Nephron progenitor cell (in vitro differentiated cells): Measurements from ENCODE around the gene SH3RF1.

Source experiments
- DNase-seq: peaks from one replicate; pipeline ENCODE4 v3.0.0; 2021
- H3K27ac Mint-ChIP-seq: 2 replicates; pipeline ENCODE4 v1.8.0; 2021; ENCODE audit warnings: mild to moderate bottlenecking, moderate library complexity, mixed read lengths
- H3K27me3 Mint-ChIP-seq: 2 replicates; pipeline ENCODE4 v1.8.0; 2021; ENCODE audit warnings: mild to moderate bottlenecking, low read depth, mixed read lengths; ENCODE audit not compliant: poor library complexity
- H3K36me3 Mint-ChIP-seq: 2 replicates; pipeline ENCODE4 v1.8.0; 2021; ENCODE audit warnings: low read depth, mixed read lengths
- H3K4me1 Mint-ChIP-seq: 2 replicates; pipeline ENCODE4 v1.8.0; 2021; ENCODE audit warnings: mixed read lengths
- H3K4me3 Mint-ChIP-seq: 2 replicates; pipeline ENCODE4 v1.8.0; 2021; ENCODE audit warnings: mild to moderate bottlenecking, moderate library complexity, mixed read lengths
- H3K9me3 Mint-ChIP-seq: 2 replicates; pipeline ENCODE4 v1.8.0; 2021; ENCODE audit warnings: mild to moderate bottlenecking, moderate library complexity, mixed read lengths
- TF ChIP-seq, protein P1 (sequence below): fragments of 200-600 bp; sonication (generic); IDR thresholded peaks from 2 replicates; pipeline ENCODE4 v1.5.0; 2021; ENCODE audit warnings: antibody characterized with exemption

The SH3RF1 gene

DNA sequence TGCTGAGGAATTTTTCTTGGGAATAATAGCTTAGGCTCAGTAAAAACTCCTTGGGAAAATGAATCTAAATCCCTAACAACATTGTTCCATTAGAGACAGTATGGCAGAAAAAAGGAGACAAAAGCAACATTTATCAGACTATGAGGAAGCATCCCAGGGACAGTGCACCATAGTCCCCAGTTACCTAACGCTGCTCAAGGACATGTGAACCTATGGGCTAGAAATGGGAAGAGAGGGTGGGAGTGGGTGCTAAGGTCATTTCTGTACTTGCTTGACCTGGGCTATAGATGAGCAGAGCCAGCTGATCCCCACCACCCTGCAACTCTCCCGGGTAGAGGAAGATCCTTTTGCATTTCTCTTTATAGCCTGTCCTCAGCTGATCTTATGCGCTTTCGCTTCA lies 162.5 kb downstream of the SH3RF1 start:
- H3K4me3 Mint-ChIP-seq: no peak overlapping the region
- no peaks in the 10 kb centered on the region for H3K9me3 Mint-ChIP-seq
- peaks cover 6% of the 10 kb centered on the region for H3K4me1 Mint-ChIP-seq
- DNase-seq: no peak
- TF ChIP-seq, protein P1, sequence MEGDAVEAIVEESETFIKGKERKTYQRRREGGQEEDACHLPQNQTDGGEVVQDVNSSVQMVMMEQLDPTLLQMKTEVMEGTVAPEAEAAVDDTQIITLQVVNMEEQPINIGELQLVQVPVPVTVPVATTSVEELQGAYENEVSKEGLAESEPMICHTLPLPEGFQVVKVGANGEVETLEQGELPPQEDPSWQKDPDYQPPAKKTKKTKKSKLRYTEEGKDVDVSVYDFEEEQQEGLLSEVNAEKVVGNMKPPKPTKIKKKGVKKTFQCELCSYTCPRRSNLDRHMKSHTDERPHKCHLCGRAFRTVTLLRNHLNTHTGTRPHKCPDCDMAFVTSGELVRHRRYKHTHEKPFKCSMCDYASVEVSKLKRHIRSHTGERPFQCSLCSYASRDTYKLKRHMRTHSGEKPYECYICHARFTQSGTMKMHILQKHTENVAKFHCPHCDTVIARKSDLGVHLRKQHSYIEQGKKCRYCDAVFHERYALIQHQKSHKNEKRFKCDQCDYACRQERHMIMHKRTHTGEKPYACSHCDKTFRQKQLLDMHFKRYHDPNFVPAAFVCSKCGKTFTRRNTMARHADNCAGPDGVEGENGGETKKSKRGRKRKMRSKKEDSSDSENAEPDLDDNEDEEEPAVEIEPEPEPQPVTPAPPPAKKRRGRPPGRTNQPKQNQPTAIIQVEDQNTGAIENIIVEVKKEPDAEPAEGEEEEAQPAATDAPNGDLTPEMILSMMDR: no peak
- no peak overlapping the region for H3K27ac Mint-ChIP-seq
- H3K27me3 Mint-ChIP-seq: no peaks in the 10 kb centered on the region
- H3K36me3 Mint-ChIP-seq: peaks cover 43% of the 10 kb centered on the region

DNA sequence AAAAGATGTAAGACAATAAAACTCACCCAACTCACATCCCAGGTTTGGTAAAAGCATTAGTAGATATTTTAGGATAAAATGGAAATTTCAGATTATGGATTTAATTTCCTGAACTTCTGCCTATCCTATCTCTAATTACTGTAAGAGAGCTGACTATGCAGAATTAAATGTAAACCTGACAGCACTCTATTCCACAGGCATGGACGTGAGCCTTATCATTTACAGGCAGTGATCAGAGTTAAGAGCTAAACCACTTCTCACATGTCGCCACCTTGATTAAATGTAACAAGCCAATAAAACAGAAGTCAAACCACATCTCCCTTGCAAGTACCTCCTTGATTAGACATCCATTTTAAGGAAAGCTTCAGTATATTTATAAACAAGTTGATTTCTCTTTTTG lies 163.2 kb downstream of the SH3RF1 start:
- no peak overlapping the region for H3K27ac Mint-ChIP-seq
- no peak for DNase-seq
- TF ChIP-seq, protein P1: no peak
- H3K36me3 Mint-ChIP-seq: peaks cover 36% of the 10 kb centered on the region
- H3K9me3 Mint-ChIP-seq: no peaks in the 10 kb centered on the region
- peaks cover 8% of the 10 kb centered on the region for H3K4me1 Mint-ChIP-seq
- H3K4me3 Mint-ChIP-seq: no peak overlapping the region
- H3K27me3 Mint-ChIP-seq: no peaks in the 10 kb centered on the region

DNA sequence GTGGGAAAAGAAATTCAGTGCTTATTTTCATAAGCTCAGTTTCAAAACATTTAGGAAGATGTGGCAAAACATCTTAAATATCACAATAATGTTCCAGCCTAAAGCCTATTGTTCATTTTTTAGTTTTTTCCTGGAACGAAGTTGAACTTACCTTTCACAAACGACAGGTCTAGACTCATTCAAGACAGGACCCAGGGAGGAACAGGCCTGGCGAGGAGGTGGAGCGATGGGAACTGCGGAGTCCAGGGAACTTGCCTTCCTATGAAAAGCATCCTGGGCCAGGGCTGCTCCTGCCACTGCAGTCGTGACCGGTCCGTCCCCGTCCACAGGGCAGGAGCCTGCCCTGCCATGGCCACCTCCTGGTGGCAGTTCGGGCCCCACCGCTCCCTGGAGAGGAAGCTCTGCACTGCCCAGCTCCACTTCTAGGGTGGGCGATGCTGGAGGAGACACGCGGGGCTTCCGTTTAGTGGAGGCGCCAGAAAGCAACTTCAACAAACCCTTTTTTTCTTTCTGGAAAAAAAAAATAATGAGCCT lies 164.0 kb downstream of the SH3RF1 start:
- peaks cover 15% of the 10 kb centered on the region for H3K4me1 Mint-ChIP-seq
- peaks cover 29% of the 10 kb centered on the region for H3K36me3 Mint-ChIP-seq
- no peaks in the 10 kb centered on the region for H3K9me3 Mint-ChIP-seq
- H3K27ac Mint-ChIP-seq: no peak overlapping the region
- DNase-seq: no peak
- no peak overlapping the region for H3K4me3 Mint-ChIP-seq
- H3K27me3 Mint-ChIP-seq: no peaks in the 10 kb centered on the region
- TF ChIP-seq, protein P1: no peak

DNA sequence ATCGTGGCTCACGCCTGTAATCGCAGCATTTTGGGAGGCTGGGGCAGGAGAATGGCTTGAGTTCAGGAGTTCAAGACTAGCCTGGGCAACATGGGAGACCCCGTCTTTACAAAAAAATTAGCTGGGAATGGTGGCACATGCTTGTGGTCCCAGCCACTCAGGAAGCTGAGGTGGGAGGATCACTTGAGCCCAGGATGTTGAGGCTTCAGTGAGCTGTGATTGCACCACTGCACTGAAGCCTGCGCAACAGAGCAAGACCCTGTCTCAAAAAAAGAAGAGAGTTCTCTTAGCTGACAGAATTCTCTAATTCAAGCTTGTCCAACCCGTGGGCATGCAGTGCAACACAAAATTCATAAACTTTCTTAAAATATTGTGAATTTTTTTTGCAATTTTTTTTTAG lies 165.1 kb downstream of the SH3RF1 start:
- DNase-seq: no peak
- Mint-ChIP-seq H3K4me1 (peaks cover 27% of the 10 kb centered on the region), H3K36me3 (peaks cover 27% of the 10 kb centered on the region), H3K9me3 (no peaks in the 10 kb centered on the region), H3K4me3 (no peak overlapping the region), H3K27ac (no peak overlapping the region), H3K27me3 (no peaks in the 10 kb centered on the region)
- TF ChIP-seq, protein P1: no peak

DNA sequence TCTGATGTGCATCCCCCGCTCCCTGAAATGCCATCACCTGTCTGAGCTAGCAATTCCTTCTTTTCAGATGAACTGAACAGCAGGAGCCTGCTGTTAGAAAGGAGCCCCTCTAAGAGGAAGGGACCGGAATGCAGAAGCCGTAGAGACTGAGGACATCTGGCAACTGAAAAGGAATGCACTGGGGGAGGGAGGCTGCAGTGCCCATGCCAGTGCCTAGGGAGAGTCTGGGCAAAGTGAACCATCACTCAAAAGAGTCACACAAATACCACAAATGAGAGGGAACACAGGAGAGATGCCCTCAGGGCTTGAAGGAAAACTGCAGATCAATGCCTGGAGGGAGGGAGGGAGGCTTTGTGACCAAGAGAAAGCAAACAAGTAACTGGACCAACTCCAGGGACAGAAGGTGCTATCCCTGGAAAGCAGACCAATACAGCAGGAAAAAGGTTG lies 166.8 kb downstream of the SH3RF1 start:
- H3K9me3 Mint-ChIP-seq: no peaks in the 10 kb centered on the region
- H3K36me3 Mint-ChIP-seq: peaks cover 34% of the 10 kb centered on the region
- no peak overlapping the region for H3K27ac Mint-ChIP-seq
- TF ChIP-seq, protein P1: no peak
- H3K27me3 Mint-ChIP-seq: no peaks in the 10 kb centered on the region
- no peak for DNase-seq
- H3K4me1 Mint-ChIP-seq: peaks cover 33% of the 10 kb centered on the region
- no peak overlapping the region for H3K4me3 Mint-ChIP-seq

DNA sequence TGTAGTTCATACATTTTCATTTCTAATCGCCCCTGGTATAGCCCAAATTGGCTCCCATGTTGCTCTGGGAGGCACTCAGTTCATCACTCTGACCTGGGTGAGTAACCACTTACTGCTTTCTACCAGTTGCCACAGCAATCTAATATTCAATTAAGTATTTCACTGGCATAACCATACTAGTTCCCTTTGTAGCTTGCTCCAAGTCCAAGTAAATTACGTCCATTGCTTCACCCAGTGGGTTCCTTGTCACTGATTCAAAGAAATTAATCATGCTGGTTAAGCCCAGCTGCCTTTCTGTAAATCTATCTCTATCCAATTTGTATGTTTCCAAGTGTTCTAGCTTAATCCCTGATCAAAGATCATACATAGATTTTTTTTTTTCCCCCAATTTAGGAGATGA lies 168.7 kb downstream of the SH3RF1 start:
- no peak for DNase-seq
- H3K36me3 Mint-ChIP-seq: peaks cover 44% of the 10 kb centered on the region
- no peak overlapping the region for H3K27ac Mint-ChIP-seq
- H3K4me1 Mint-ChIP-seq: peaks cover 34% of the 10 kb centered on the region
- no peaks in the 10 kb centered on the region for H3K9me3 Mint-ChIP-seq
- H3K4me3 Mint-ChIP-seq: no peak overlapping the region
- TF ChIP-seq, protein P1: no peak
- no peaks in the 10 kb centered on the region for H3K27me3 Mint-ChIP-seq
